RPMI7951 (cell line): Measurements from ENCODE around the gene MAP6D1. TPM values are rescaled to one million over a fixed set of nuclear protein-coding genes. Genes with fewer than 3 reads are reported as not detected.

Experiments used
- DNase-seq: peaks from one replicate; pipeline ENCODE4 v3.0.0-alpha.2; 2012; ENCODE audit warnings: low read depth
- total RNA-seq: library from RNA; depleted of rRNA; stranded (reverse); fragments of >200 nt; shearing (Covaris generic); gene quantifications from 2 replicates; pipeline ENCODE4 v1.2.3, GENCODE V29; 2014

The MAP6D1 gene
- total RNA-seq, 1 experiment from 2014 or later: 1.1 TPM

GRCh38 chr3:183823963-183824362 is 1.4 kb downstream of the MAP6D1 start:
- DNase-seq: no peak

- DNase-seq: no peak
Measured at GRCh38 chr3:183822631-183823030, 2.7 kb downstream of the MAP6D1 start.

GRCh38 chr3:183819831-183820230 is 5.5 kb downstream of the MAP6D1 start:
- no peak for DNase-seq

GRCh38 chr3:183818706-183819624 is 6.4 kb downstream of the MAP6D1 start:
- no peak for DNase-seq

GRCh38 chr3:183818041-183818620 is 7.2 kb downstream of the MAP6D1 start:
- DNase-seq: no peak

- DNase-seq: no peak
Measured at GRCh38 chr3:183817639-183818038, 7.7 kb downstream of the MAP6D1 start.

GRCh38 chr3:183816681-183817510 is 8.5 kb downstream of the MAP6D1 start:
- no peak for DNase-seq

- no peak for DNase-seq
Measured at GRCh38 chr3:183815951-183816475, 9.4 kb downstream of the MAP6D1 start.

GRCh38 chr3:183815563-183815940 is 9.8 kb downstream of the MAP6D1 start:
- DNase-seq: no peak

- no peak for DNase-seq
Measured at GRCh38 chr3:183814240-183814639, 11.1 kb downstream of the MAP6D1 start.

GRCh38 chr3:183812761-183813445 is 12.5 kb downstream of the MAP6D1 start:
- DNase-seq: no peak

GRCh38 chr3:183811638-183812037 is 13.7 kb downstream of the MAP6D1 start:
- no peak for DNase-seq

GRCh38 chr3:183810643-183811594 is 14.5 kb downstream of the MAP6D1 start:
- DNase-seq: no peak

GRCh38 chr3:183809270-183809669 is 16.1 kb downstream of the MAP6D1 start:
- DNase-seq: no peak

- DNase-seq: no peak
Measured at GRCh38 chr3:183808355-183808754, 17.0 kb downstream of the MAP6D1 start.

GRCh38 chr3:183807881-183808280 is 17.5 kb downstream of the MAP6D1 start:
- DNase-seq: no peak

GRCh38 chr3:183807209-183807728 is 18.1 kb downstream of the MAP6D1 start:
- no peak for DNase-seq

GRCh38 chr3:183802989-183803388 is 22.4 kb downstream of the MAP6D1 start:
- no peak for DNase-seq

- DNase-seq: no peak
Measured at GRCh38 chr3:183801601-183802000, 23.8 kb downstream of the MAP6D1 start.

- no peak for DNase-seq
Measured at GRCh38 chr3:183800243-183800863, 25.0 kb downstream of the MAP6D1 start.
